Upper lobe of left lung (tissue), 4 donors: ENCODE results near the gene NSMCE4A.

Experiments
- CTCF ChIP-seq, 6 experiments: fragments of 450-650 bp in 4 of 6; fragments of 200-600 bp in 2 of 6; sonication (generic) in 2 of 6; IDR thresholded peaks; one replicate each; pipeline ENCODE4 v1.5.1; 2016 to 2019; ENCODE audit warnings: antibody characterized with exemption in 6 of 6
- EP300 ChIP-seq, 4 donors: sonication (generic); formaldehyde crosslinking; IDR thresholded peaks; one replicate each; pipeline ENCODE4 v1.5.1; 2017; ENCODE audit warnings: antibody characterized with exemption in 4 of 4, control low read depth in 2 of 4
- POLR2A ChIP-seq, 4 donors: fragments of 450-650 bp; IDR thresholded peaks; one replicate each; pipeline ENCODE4 v1.5.1; 2016 to 2017; ENCODE audit warnings: antibody characterized with exemption in 4 of 4, mild to moderate bottlenecking in 2 of 4

DNA sequence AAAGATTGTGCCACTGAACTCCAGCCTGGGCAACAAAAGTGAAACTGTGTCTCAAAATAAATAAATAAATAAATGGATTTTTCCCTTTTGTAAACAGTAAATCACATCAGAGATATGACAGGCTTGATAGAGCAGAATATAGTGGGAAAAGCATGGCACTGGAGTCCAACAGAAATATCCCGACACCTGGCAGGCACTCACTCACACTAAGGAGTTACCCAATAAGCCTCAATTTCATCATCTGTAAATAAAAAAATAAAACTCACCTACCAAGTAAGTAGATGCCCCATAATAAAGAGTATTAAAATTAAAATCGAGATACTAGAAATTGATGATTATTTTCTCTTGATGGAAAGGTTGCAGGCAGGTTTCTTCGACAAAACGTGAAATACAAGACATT is 48.9 kb downstream of the NSMCE4A start:
- TF ChIP-seq POLR2A (IDR thresholded peaks at IDR 0.05): no peak
- no peak for TF ChIP-seq CTCF (IDR thresholded peaks at IDR 0.05)
- TF ChIP-seq EP300 (IDR thresholded peaks at IDR 0.05): no peak
